Activated CD4-positive, alpha-beta memory T cell treated with anti-CD3 and anti-CD28 coated beads for 36 hours (primary cell): ENCODE data around the gene CDC42EP1. TPM values are rescaled to one million over a fixed set of nuclear protein-coding genes. Genes with fewer than 3 reads are reported as not detected.

Experiments used
- CTCF ChIA-PET: fragments of 350-600 bp; sonication (Branson Sonifier 250); formaldehyde crosslinking; loops from one replicate; lab custom pipeline; 2021; ENCODE audit warnings: antibody characterized with exemption, inconsistent platforms; lab: Charles Lee
- POLR2A ChIA-PET: fragments of 350-600 bp; sonication (Branson Sonifier 250); formaldehyde crosslinking; loops from one replicate; lab custom pipeline; 2021; ENCODE audit warnings: antibody characterized with exemption; lab: Charles Lee
- DNase-seq: peaks from one replicate; pipeline ENCODE4 v3.0.0-alpha.2; 2020
- H3K27ac Mint-ChIP-seq: one replicate; pipeline ENCODE4 v1.8.0; 2021; ENCODE audit warnings: mixed read lengths
- H3K27me3 Mint-ChIP-seq: one replicate; pipeline ENCODE4 v1.8.0; 2021; ENCODE audit warnings: mixed read lengths
- H3K36me3 Mint-ChIP-seq: one replicate; pipeline ENCODE4 v1.8.0; 2021; ENCODE audit warnings: mixed read lengths
- H3K4me1 Mint-ChIP-seq: one replicate; pipeline ENCODE4 v1.8.0; 2021; ENCODE audit warnings: low read depth, mixed read lengths
- H3K4me3 Mint-ChIP-seq: one replicate; pipeline ENCODE4 v1.8.0; 2021; ENCODE audit warnings: mild to moderate bottlenecking, mixed read lengths
- H3K9me3 Mint-ChIP-seq: one replicate; pipeline ENCODE4 v1.8.0; 2021; ENCODE audit warnings: mixed read lengths
- intact Hi-C: fragments of 100-400 bp; cut with micrococcal nuclease; formaldehyde crosslinking; loops from one replicate; pipeline ENCODE4 v1.15.1; 2023
- total RNA-seq, 2 experiments: library from RNA; stranded (reverse); gene quantifications; one replicate each; pipeline ENCODE4 v1.2.3, GENCODE V29; 2021

The CDC42EP1 gene
- total RNA-seq, 2 experiments from 2014 or later = 1.4 to 1.9 TPM

GRCh38 chr22:37569009-37569920, 9.0 kb downstream of the CDC42EP1 start:
- ChIA-PET CTCF (interaction anchor here (1.1 to 15.3 kb wide), 6 partner anchors 22 to 112 kb away, joined by 3 to 612 read pairs (median 28); no protein-coding TSS in a partner anchor), POLR2A (no interaction called here)
- Mint-ChIP-seq H3K27ac (no peak overlapping the region), H3K27me3 (peaks cover 6% of the 10 kb centered on the region), H3K4me3 (no peak overlapping the region), H3K4me1 (peaks cover 20% of the 10 kb centered on the region), H3K36me3 (no peaks in the 10 kb centered on the region), H3K9me3 (no peaks in the 10 kb centered on the region)
- intact Hi-C loops = no loop called here
- no peak for DNase-seq

- CTCF ChIA-PET = interaction anchor here (1.0 to 15.3 kb wide), 8 partner anchors 8 to 113 kb away, joined by 3 to 612 read pairs (median 4); no protein-coding TSS in a partner anchor
- Mint-ChIP-seq H3K4me1 (peaks cover 20% of the 10 kb centered on the region), H3K9me3 (no peaks in the 10 kb centered on the region), H3K27me3 (peaks cover 3% of the 10 kb centered on the region), H3K4me3 (no peak overlapping the region), H3K27ac (no peak overlapping the region), H3K36me3 (no peaks in the 10 kb centered on the region)
- intact Hi-C loops = no loop called here
- POLR2A ChIA-PET = no interaction called here
- DNase-seq = no peak
Measured at GRCh38 chr22:37569921-37570660, 9.8 kb downstream of the CDC42EP1 start.

- Mint-ChIP-seq H3K27me3 (peaks cover 3% of the 10 kb centered on the region), H3K9me3 (no peaks in the 10 kb centered on the region), H3K36me3 (no peaks in the 10 kb centered on the region), H3K4me1 (peaks cover 20% of the 10 kb centered on the region), H3K27ac (no peak overlapping the region), H3K4me3 (no peak overlapping the region)
- ChIA-PET CTCF (interaction anchor here (1.0 to 15.3 kb wide), 7 partner anchors 9 to 98 kb away, joined by 3 to 612 read pairs (median 5); no protein-coding TSS in a partner anchor), POLR2A (no interaction called here)
- no peak for DNase-seq
- intact Hi-C loops = no loop called here
Measured at GRCh38 chr22:37570661-37570976, 10.3 kb downstream of the CDC42EP1 start.

GRCh38 chr22:37571258-37571991, 11.1 kb downstream of the CDC42EP1 start:
- CTCF ChIA-PET = interaction anchor here (1.0 to 15.3 kb wide), 5 partner anchors 10 to 72 kb away, joined by 3 to 612 read pairs (median 5); no protein-coding TSS in a partner anchor
- Mint-ChIP-seq H3K4me3 (no peak overlapping the region), H3K36me3 (no peaks in the 10 kb centered on the region), H3K9me3 (no peaks in the 10 kb centered on the region), H3K27ac (no peak overlapping the region), H3K27me3 (peaks cover 1% of the 10 kb centered on the region), H3K4me1 (peaks cover 13% of the 10 kb centered on the region)
- POLR2A ChIA-PET = no interaction called here
- intact Hi-C loops = no loop called here
- no peak for DNase-seq

GRCh38 chr22:37571992-37572373, 11.7 kb downstream of the CDC42EP1 start:
- ChIA-PET CTCF (interaction anchor here (3.4 kb wide), 1 partner anchor 10 kb away, joined by 13 read pairs; no protein-coding TSS in a partner anchor), POLR2A (no interaction called here)
- H3K4me3 Mint-ChIP-seq = no peak overlapping the region
- peaks cover 7% of the 10 kb centered on the region for H3K4me1 Mint-ChIP-seq
- H3K9me3 Mint-ChIP-seq = no peaks in the 10 kb centered on the region
- H3K36me3 Mint-ChIP-seq = no peaks in the 10 kb centered on the region
- H3K27me3 Mint-ChIP-seq = peaks cover 1% of the 10 kb centered on the region
- no peak for DNase-seq
- intact Hi-C loops = no loop called here
- H3K27ac Mint-ChIP-seq = no peak overlapping the region

- peaks cover 1% of the 10 kb centered on the region for H3K27me3 Mint-ChIP-seq
- no peak overlapping the region for H3K4me3 Mint-ChIP-seq
- no peak overlapping the region for H3K27ac Mint-ChIP-seq
- no peak for DNase-seq
- ChIA-PET CTCF (interaction anchor here (0.6 to 3.4 kb wide), 4 partner anchors 9 to 31 kb away, joined by 3 to 13 read pairs (median 7); no protein-coding TSS in a partner anchor), POLR2A (no interaction called here)
- no peaks in the 10 kb centered on the region for H3K9me3 Mint-ChIP-seq
- H3K4me1 Mint-ChIP-seq = peaks cover 9% of the 10 kb centered on the region
- H3K36me3 Mint-ChIP-seq = no peaks in the 10 kb centered on the region
- intact Hi-C loops = no loop called here
Measured at GRCh38 chr22:37575490-37576003, 15.3 kb downstream of the CDC42EP1 start.

- ChIA-PET POLR2A (no interaction called here), CTCF (interaction anchor here (1.0 to 7.0 kb wide), 3 partner anchors 11 to 39 kb away, joined by 3 to 39 read pairs (median 4); no protein-coding TSS in a partner anchor)
- Mint-ChIP-seq H3K4me1 (peaks cover 9% of the 10 kb centered on the region), H3K36me3 (no peaks in the 10 kb centered on the region), H3K4me3 (no peak overlapping the region), H3K27me3 (no peaks in the 10 kb centered on the region), H3K9me3 (no peaks in the 10 kb centered on the region), H3K27ac (no peak overlapping the region)
- DNase-seq = no peak
- intact Hi-C loops = no loop called here
Measured at GRCh38 chr22:37578002-37578401, 17.7 kb downstream of the CDC42EP1 start.

- intact Hi-C loops = no loop called here
- Mint-ChIP-seq H3K4me3 (no peak overlapping the region), H3K9me3 (no peaks in the 10 kb centered on the region), H3K36me3 (no peaks in the 10 kb centered on the region), H3K4me1 (peaks cover 9% of the 10 kb centered on the region), H3K27ac (no peak overlapping the region), H3K27me3 (peaks cover 3% of the 10 kb centered on the region)
- DNase-seq = no peak
- ChIA-PET POLR2A (no interaction called here), CTCF (interaction anchor here (2.2 to 7.0 kb wide), 3 partner anchors 10 to 43 kb away, joined by 7 to 39 read pairs (median 11); no protein-coding TSS in a partner anchor)
Measured at GRCh38 chr22:37581504-37581903, 21.2 kb downstream of the CDC42EP1 start.

- H3K4me1 Mint-ChIP-seq = peaks cover 9% of the 10 kb centered on the region
- H3K27me3 Mint-ChIP-seq = peaks cover 3% of the 10 kb centered on the region
- DNase-seq = no peak
- CTCF ChIA-PET = interaction anchor here (0.8 to 7.0 kb wide), 6 partner anchors 9 to 61 kb away, joined by 3 to 39 read pairs (median 4); no protein-coding TSS in a partner anchor
- no peaks in the 10 kb centered on the region for H3K9me3 Mint-ChIP-seq
- POLR2A ChIA-PET = no interaction called here
- intact Hi-C loops = no loop called here
- H3K4me3 Mint-ChIP-seq = no peak overlapping the region
- H3K27ac Mint-ChIP-seq = no peak overlapping the region
- no peaks in the 10 kb centered on the region for H3K36me3 Mint-ChIP-seq
Measured at GRCh38 chr22:37582526-37582925, 22.2 kb downstream of the CDC42EP1 start.

GRCh38 chr22:37588546-37589215, 28.4 kb downstream of the CDC42EP1 start:
- intact Hi-C loops = no loop called here
- CTCF ChIA-PET = interaction anchor here (1.6 to 9.7 kb wide), 3 partner anchors 18 to 50 kb away, joined by 7 to 152 read pairs (median 83); partner anchors contain the start of gene GGA1
- Mint-ChIP-seq H3K4me3 (no peak overlapping the region), H3K27me3 (peaks cover 3% of the 10 kb centered on the region), H3K36me3 (no peaks in the 10 kb centered on the region), H3K9me3 (no peaks in the 10 kb centered on the region), H3K27ac (no peak overlapping the region), H3K4me1 (peaks cover 10% of the 10 kb centered on the region)
- POLR2A ChIA-PET = interaction anchor here (0.6 to 0.8 kb wide), 2 partner anchors 10 to 103 kb away, joined by 3 read pairs; no protein-coding TSS in a partner anchor
- DNase-seq = no peak

GRCh38 chr22:37589636-37590035, 29.4 kb downstream of the CDC42EP1 start:
- no peaks in the 10 kb centered on the region for H3K9me3 Mint-ChIP-seq

More at GRCh38 chr22:37589636-37590035, 29.4 kb downstream of the CDC42EP1 start:
- H3K36me3 Mint-ChIP-seq = no peaks in the 10 kb centered on the region
- CTCF ChIA-PET = interaction anchor here (1.6 to 9.7 kb wide), 3 partner anchors 17 to 51 kb away, joined by 7 to 152 read pairs (median 83); partner anchors contain the start of gene GGA1
- no peak overlapping the region for H3K27ac Mint-ChIP-seq
- intact Hi-C loops = no loop called here
- DNase-seq = no peak
- POLR2A ChIA-PET = no interaction called here
- H3K4me1 Mint-ChIP-seq = peaks cover 10% of the 10 kb centered on the region
- H3K27me3 Mint-ChIP-seq = peaks cover 3% of the 10 kb centered on the region
- no peak overlapping the region for H3K4me3 Mint-ChIP-seq
